ENCODE results near the gene ESRRG.

The ESRRG gene

GRCh38 chr1:216500273-216500967, 222.8 kb downstream of the ESRRG start:
- TF ChIP-seq CTCF (conservative IDR thresholded peaks at IDR 0.05) = no peak
- H3K27ac ChIP-seq = no peak overlapping the region

GRCh38 chr1:216499581-216500272, 223.5 kb downstream of the ESRRG start:
- no peak overlapping the region for H3K27ac ChIP-seq
- TF ChIP-seq CTCF (conservative IDR thresholded peaks at IDR 0.05) = no peak

DNA sequence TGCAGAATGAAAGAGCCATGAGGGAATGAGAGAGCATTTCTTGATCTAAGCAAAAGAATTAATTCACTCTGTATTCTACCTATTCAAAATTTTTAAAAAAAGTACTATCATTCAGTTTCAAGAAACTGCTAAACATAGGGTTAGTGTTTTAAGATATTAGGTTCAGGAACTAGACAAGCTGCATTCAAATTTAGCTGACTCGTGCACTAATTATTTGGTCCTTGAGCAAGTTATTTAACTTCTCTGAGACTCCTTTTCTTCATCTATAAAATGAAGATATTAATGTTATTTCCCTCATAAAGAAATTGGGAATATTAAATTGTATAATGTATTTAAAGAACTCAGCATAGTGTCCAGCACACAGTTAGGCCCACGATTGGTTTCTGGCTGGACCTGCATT, 225.0 kb downstream of the ESRRG start:
- no peak for TF ChIP-seq CTCF (conservative IDR thresholded peaks at IDR 0.05)
- no peak overlapping the region for H3K27ac ChIP-seq

- H3K27ac ChIP-seq = no peak overlapping the region
- no peak for TF ChIP-seq CTCF (conservative IDR thresholded peaks at IDR 0.05)
These were observed 238.2 kb downstream of the ESRRG start for GRCh38 chr1:216485042-216485441.

- TF ChIP-seq CTCF (conservative IDR thresholded peaks at IDR 0.05) = no peak
- no peak overlapping the region for H3K27ac ChIP-seq
These were observed 239.4 kb downstream of the ESRRG start for GRCh38 chr1:216483672-216484401.

DNA sequence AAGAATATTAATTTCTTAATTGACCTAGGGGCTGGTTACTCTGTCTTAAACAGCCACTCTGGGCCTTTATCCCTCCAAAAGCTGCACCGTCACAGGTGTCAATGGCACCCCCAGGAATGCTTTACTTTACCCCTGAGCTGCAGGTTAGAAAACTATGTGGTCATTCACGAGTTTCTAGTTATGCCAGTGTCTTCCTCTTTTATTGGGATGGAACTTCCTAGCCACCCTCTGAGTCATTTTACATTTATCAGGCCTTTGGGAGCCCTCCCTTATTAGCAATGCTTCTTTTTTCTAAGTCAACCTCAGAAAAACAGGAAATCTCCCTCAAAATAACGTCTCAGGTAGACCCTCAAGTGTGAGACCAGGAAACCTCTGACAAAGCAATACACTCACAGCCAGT, 240.6 kb downstream of the ESRRG start:
- H3K27ac ChIP-seq = no peak overlapping the region
- no peak for TF ChIP-seq CTCF (conservative IDR thresholded peaks at IDR 0.05)

DNA sequence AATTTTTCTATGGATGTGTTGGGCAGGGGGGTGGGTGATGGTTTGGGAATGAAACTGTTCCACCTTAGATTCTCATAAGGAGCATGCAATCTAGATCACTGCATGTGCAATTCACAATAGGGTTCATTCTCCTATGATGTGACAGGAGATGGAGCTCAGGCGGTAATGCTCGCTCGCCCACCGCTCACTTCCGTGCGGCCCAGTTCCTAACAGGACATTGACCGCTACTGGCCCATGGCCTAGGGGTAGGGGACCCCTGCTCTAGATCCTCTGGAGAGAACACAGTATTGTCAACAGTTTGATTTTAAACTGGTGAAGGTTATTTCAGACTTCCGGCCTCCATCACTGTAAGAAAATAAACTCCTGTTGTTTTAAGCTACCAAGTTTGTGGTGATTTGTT, 245.0 kb downstream of the ESRRG start:
- H3K27ac ChIP-seq = no peak overlapping the region
- no peak for TF ChIP-seq CTCF (conservative IDR thresholded peaks at IDR 0.05)
